Left colon (tissue), 2 donors: ENCODE measurements around the gene WSB1. TPM values are rescaled to one million over a fixed set of nuclear protein-coding genes. Genes with fewer than 3 reads are reported as not detected.

Experiments used
- microRNA-seq, 2 donors: library from miRNA; unstranded; fragments of <30 nt; microRNA quantifications; one replicate each; pipeline versions ENCODE4 v1.1.0 to v1.2.0, GENCODE V29; 2020
- total RNA-seq, 2 donors: library from RNA; stranded (reverse); fragmentation: NEBNext Ultra II Directional; extraction: Animal tissue kit (Norgen Biotek cat#: 25700); gene quantifications; one replicate each; pipeline ENCODE4 v1.2.1, GENCODE V29; 2021
- donor health status: DM: no; HTN: no; CAD: no.
- donor health status: DM: yes; HTN: yes; CAD: no.

WSB1 gene
- total RNA-seq, 2 donors from 2014 or later, result 91.9 to 121 TPM

Small RNAs within 50 kb of the gene (microRNA-seq; reads per million reads assigned to microRNA genes)
- gene MIR4522, result 0 to 6.8 reads per million in 2 donors

Other genes with a start within 250 kb of the WSB1 start
- 10 to 100 TPM; 19.0 to 29.1 TPM for gene KSR1, start 162.3 kb downstream of the WSB1 start, total RNA-seq